Mesothelial cell of epicardium (in vitro differentiated cells): ENCODE results near the gene UHRF1. TPM values are rescaled to one million over a fixed set of nuclear protein-coding genes. Genes with fewer than 3 reads are reported as not detected.
A peak's percentile ranks its signal among the peaks of the same experiment; 100 is the strongest.

ENCODE experiments used
- DNase-seq, 2 experiments: peaks; one replicate each; pipeline ENCODE4 v3.0.0; 2021; ENCODE audit warnings: low spot score in 2 of 2; ENCODE audit not compliant: unreplicated experiment in 2 of 2
- H3K27ac Mint-ChIP-seq: 2 replicates; pipeline ENCODE4 v1.8.0; 2021; ENCODE audit warnings: mixed read lengths
- H3K27me3 Mint-ChIP-seq: 2 replicates; pipeline ENCODE4 v1.8.0; 2021; ENCODE audit warnings: low read depth, mixed read lengths
- H3K36me3 Mint-ChIP-seq: 2 replicates; pipeline ENCODE4 v1.8.0; 2021; ENCODE audit warnings: mixed read lengths
- H3K4me1 Mint-ChIP-seq: 2 replicates; pipeline ENCODE4 v1.8.0; 2021; ENCODE audit warnings: mixed read lengths
- H3K4me3 Mint-ChIP-seq: 2 replicates; pipeline ENCODE4 v1.8.0; 2021; ENCODE audit warnings: mild to moderate bottlenecking, moderate library complexity, mixed read lengths
- H3K9me3 Mint-ChIP-seq: 2 replicates; pipeline ENCODE4 v1.8.0; 2021; ENCODE audit warnings: mixed read lengths
- CTCF ChIP-seq: fragments of 200-600 bp; sonication (generic); IDR thresholded peaks from one replicate; pipeline ENCODE4 v1.5.0; 2021; ENCODE audit warnings: antibody characterized with exemption; ENCODE audit not compliant: unreplicated experiment
- total RNA-seq: library from RNA; stranded (reverse); gene quantifications from 3 replicates; pipeline ENCODE4 v1.2.1, GENCODE V29; 2021

Gene UHRF1
- total RNA-seq, 1 donor from 2014 or later = 28.9 TPM

- Mint-ChIP-seq H3K4me3 (peak overlapping the region; percentile 92), H3K27me3 (no peaks in the 10 kb centered on the region), H3K9me3 (no peaks in the 10 kb centered on the region), H3K36me3 (no peaks in the 10 kb centered on the region), H3K27ac (peak overlapping the region; percentile 79), H3K4me1 (peaks cover 32% of the 10 kb centered on the region)
- no peak for DNase-seq
- no peak for TF ChIP-seq CTCF
Measured at GRCh38 chr19:4969772-4970531, 60.7 kb downstream of the UHRF1 start.

- H3K27me3 Mint-ChIP-seq = no peaks in the 10 kb centered on the region
- H3K36me3 Mint-ChIP-seq = no peaks in the 10 kb centered on the region
- H3K9me3 Mint-ChIP-seq = no peaks in the 10 kb centered on the region
- no peak for DNase-seq
- peak overlapping the region; percentile 79 for H3K27ac Mint-ChIP-seq
- H3K4me1 Mint-ChIP-seq = peaks cover 37% of the 10 kb centered on the region
- H3K4me3 Mint-ChIP-seq = peak overlapping the region; percentile 92
- no peak for TF ChIP-seq CTCF
Measured at GRCh38 chr19:4970558-4971423, 61.5 kb downstream of the UHRF1 start.

GRCh38 chr19:4971424-4971793 lies 62.1 kb downstream of the UHRF1 start:
- no peak for TF ChIP-seq CTCF
- no peak for DNase-seq
- H3K27me3 Mint-ChIP-seq = no peaks in the 10 kb centered on the region
- H3K4me3 Mint-ChIP-seq = peak overlapping the region; percentile 92
- H3K4me1 Mint-ChIP-seq = peaks cover 41% of the 10 kb centered on the region
- peak overlapping the region; percentile 63 for H3K27ac Mint-ChIP-seq
- no peaks in the 10 kb centered on the region for H3K36me3 Mint-ChIP-seq
- H3K9me3 Mint-ChIP-seq = no peaks in the 10 kb centered on the region

- Mint-ChIP-seq H3K4me1 (peaks cover 44% of the 10 kb centered on the region), H3K9me3 (no peaks in the 10 kb centered on the region), H3K27ac (peak overlapping the region; percentile 63), H3K27me3 (no peaks in the 10 kb centered on the region), H3K4me3 (peak overlapping the region; percentile 92), H3K36me3 (no peaks in the 10 kb centered on the region)
- TF ChIP-seq CTCF = no peak
- DNase-seq = no peak
Measured at GRCh38 chr19:4971816-4972495, 62.7 kb downstream of the UHRF1 start.

- no peak for TF ChIP-seq CTCF
- Mint-ChIP-seq H3K27me3 (no peaks in the 10 kb centered on the region), H3K27ac (peak overlapping the region; percentile 16), H3K9me3 (no peaks in the 10 kb centered on the region), H3K4me1 (peaks cover 51% of the 10 kb centered on the region), H3K4me3 (peak overlapping the region; percentile 31), H3K36me3 (no peaks in the 10 kb centered on the region)
- no peak for DNase-seq
Measured at GRCh38 chr19:4972509-4973230, 63.4 kb downstream of the UHRF1 start.
